OCI-LY3 (cell line): ENCODE measurements around the gene GPM6B.

Experiments used
- CTCF ChIP-seq: fragments of 200-600, 300-600 bp; sonication (generic); IDR thresholded peaks from 2 replicates; pipeline ENCODE4 v1.5.1; 2014; ENCODE audit warnings: antibody characterized with exemption, low read length, low read depth
- EZH2phosphoT487 ChIP-seq: fragments of 200-600 bp; shearing (Covaris generic); IDR thresholded peaks from 2 replicates; pipeline ENCODE4 v1.6.1; 2018; ENCODE audit warnings: antibody characterized with exemption, mixed run types, low read depth

GRCh38 chrX:13808293-13808692, 8.6 kb downstream of the GPM6B start:
- no peak for TF ChIP-seq CTCF
- no peak for TF ChIP-seq EZH2phosphoT487
